Skin epidermis (tissue), 12 donors: Measurements from ENCODE around the gene SLC16A6.
"Not testable (repeated sequence)": the region's sequence is repeated elsewhere in the genome, so short reads cannot be mapped to it uniquely, and the experiment has no call there.

Source experiments
- H3K27ac ChIP-seq, 21 experiments: fragments of 200-600 bp; sonication (generic) in 11 of 21; one replicate each; pipeline ENCODE4 v1.5.0; 2020; ENCODE audit warnings: mild to moderate bottlenecking in 3 of 21, inconsistent platforms in 2 of 21, moderate library complexity in 2 of 21
- H3K4me3 ChIP-seq, 7 experiments: fragments of 200-600 bp; sonication (generic) in 2 of 7; one replicate each; pipeline ENCODE4 v1.5.0; 2020; ENCODE audit warnings: inconsistent platforms in 2 of 7, mild to moderate bottlenecking in 2 of 7, moderate library complexity in 1 of 7

The SLC16A6 gene, protein sequence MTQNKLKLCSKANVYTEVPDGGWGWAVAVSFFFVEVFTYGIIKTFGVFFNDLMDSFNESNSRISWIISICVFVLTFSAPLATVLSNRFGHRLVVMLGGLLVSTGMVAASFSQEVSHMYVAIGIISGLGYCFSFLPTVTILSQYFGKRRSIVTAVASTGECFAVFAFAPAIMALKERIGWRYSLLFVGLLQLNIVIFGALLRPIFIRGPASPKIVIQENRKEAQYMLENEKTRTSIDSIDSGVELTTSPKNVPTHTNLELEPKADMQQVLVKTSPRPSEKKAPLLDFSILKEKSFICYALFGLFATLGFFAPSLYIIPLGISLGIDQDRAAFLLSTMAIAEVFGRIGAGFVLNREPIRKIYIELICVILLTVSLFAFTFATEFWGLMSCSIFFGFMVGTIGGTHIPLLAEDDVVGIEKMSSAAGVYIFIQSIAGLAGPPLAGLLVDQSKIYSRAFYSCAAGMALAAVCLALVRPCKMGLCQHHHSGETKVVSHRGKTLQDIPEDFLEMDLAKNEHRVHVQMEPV

DNA sequence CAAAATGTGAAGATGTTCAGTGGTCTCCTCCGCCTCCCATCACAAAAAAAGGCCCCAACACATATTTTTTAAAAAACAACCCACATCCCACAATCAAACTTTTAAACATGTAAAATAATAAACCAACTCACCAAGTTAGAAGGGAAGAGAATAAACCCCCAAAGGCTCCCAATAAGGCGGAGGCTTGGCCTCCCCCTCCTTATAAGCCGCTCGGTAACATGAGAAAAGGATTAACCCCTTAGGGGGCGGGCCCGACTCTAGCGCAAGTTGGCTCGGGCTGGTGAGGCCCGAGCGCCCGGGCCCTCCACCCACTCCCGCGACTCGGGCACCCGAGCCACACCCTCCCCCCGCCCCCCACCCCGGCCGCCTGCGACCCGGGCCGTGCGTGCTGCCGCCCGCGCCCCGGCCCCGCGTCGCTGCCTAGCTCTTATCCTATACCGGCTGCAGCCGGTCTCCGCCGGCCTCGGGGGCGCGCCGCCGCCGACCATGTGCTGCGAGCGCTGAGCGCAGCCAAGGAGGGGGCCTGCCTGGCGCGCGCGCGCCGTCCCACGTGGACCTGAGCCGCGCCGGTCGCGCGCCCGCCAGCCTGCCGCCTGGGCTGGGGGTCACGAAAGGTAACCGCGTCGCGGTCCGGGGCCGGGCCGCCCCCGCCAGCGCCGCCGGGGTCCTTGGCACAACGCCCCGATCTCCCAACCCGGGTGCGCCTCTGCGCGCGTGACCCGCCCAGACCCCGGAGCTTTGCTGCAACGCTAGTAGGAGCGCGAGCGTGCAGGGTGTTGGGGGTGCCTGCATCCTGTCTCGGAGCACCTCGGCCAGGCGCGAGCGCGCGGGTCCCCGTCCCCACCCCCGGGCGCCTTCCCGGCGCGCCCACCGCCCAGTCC is at the start of gene SLC16A6, which contains the start of gene ARSG:
SLC16A6 (minus strand) TSS at position 173 of the 881 bp plus-strand sequence. CDS start 12,807 bp downstream, outside the sequence.
ARSG (plus strand) TSS at position 541 of the 881 bp plus-strand sequence. CDS start 15,999 bp downstream, outside the sequence.
- H3K27ac ChIP-seq: peak within 1 kb of the TSS; percentile 66 to 99 (median 90)
- peak within 1 kb of the TSS; percentile 50 to 78 (median 65) for H3K4me3 ChIP-seq

GRCh38 chr17:68334393-68334792 is 43.5 kb upstream of the SLC16A6 start:
- Histone ChIP-seq H3K4me3 (no peak overlapping the region), H3K27ac (no peak overlapping the region)

GRCh38 chr17:68331932-68332331 is 41.0 kb upstream of the SLC16A6 start:
- not testable (repeated sequence) for H3K27ac ChIP-seq, H3K4me3 ChIP-seq

DNA sequence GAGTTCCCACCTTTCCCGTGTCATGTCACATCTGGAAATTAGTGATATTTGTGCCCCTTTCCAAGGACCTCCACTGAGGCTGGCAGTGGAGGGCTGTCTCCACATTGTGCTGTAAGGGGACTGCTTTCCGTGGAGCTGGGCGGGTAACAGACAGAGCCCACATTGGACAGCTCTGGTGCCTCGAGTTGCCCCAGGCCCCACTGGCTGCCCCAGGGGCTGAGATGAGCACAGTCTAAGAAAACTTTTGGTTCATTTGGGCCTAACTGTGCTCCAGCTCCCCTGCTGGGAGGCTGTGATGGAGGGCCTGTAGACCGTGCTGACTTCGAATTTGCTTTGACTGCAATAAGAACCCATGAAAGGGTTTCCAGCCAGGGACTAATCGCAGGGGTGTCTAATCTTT is 38.4 kb upstream of the SLC16A6 start:
- Histone ChIP-seq H3K27ac (peak overlapping the region in 4 of 21 experiments; percentile 16 to 76 (median 46)), H3K4me3 (no peak overlapping the region)

- H3K27ac ChIP-seq: peak overlapping the region in 3 of 21 experiments; percentile 16 to 76 (median 74)
- no peak overlapping the region for H3K4me3 ChIP-seq
Measured at GRCh38 chr17:68328676-68329075, 37.7 kb upstream of the SLC16A6 start.

DNA sequence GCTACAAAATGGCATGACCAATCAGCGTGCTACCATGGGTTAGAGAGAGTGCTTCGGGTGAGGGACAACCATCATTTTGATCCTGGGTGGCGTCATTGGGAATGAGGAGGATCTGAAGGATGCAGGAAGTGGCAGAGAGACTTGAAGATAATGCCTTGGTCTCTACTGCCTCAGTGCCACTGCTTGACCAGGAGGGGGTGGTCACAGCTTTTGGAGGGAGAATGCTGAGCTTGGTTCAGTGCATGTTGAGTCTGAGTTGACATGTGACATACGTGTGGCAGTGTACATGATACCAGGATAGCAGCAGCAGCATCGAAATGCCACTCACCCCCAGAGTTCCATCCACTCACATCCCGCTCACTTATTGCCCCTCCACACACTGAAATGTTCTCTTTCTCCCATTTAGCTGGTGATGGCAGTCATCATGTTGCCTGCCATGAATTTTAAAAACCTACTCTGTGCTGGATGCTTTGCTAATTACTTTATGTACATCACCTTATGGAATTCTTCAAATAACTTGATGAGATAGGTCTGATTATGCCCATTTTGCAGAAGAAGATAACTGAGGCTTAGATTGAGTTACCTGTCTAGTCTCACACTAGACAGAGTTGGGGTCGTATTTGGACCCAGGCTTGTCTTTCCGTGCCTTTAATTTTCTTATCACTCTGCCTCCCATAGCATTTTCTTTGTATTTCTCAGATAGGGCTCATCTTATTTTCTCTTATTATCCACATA is 37.1 kb upstream of the SLC16A6 start:
- no peak overlapping the region for H3K4me3 ChIP-seq
- H3K27ac ChIP-seq: peak overlapping the region in 1 of 21 experiments; percentile 76

- no peak overlapping the region for H3K4me3 ChIP-seq
- H3K27ac ChIP-seq: peak overlapping the region in 1 of 21 experiments; percentile 44
Measured at GRCh38 chr17:68326681-68327080, 35.8 kb upstream of the SLC16A6 start.

GRCh38 chr17:68325961-68326360 is 35.0 kb upstream of the SLC16A6 start:
- Histone ChIP-seq H3K4me3 (no peak overlapping the region), H3K27ac (peak overlapping the region in 1 of 21 experiments; percentile 44)

DNA sequence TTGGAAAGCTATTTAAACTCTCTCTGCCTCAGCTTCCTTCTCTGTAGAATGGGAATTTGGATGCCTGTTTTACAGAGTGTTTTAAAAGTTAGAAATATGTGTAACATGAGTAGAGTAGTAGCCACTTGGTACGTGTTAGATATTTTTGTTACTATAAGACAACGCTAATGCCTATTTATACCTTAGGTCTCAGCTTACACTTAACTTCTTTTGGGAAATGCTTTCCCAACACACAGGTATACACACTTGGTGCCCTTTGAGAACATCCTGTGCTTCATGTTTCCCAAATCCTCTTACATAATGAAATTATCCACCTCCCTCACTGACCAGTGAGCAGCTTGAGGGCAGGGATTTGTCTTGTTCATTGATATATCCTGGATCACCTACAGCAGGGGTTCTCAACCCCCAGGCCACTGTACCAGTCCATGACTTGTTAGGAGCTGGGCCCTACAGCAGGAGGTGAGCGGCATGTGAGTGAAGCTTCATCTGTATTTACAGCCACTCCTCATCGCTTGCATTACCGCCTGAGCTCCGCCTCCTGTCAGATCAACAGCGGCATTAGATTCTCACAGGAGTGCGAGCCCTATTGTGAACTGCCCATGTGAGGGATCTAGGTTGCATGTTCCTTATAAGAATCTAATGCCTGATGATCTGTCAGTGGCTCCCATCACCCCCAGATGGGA is 33.9 kb upstream of the SLC16A6 start:
- no peak overlapping the region for H3K27ac ChIP-seq

DNA sequence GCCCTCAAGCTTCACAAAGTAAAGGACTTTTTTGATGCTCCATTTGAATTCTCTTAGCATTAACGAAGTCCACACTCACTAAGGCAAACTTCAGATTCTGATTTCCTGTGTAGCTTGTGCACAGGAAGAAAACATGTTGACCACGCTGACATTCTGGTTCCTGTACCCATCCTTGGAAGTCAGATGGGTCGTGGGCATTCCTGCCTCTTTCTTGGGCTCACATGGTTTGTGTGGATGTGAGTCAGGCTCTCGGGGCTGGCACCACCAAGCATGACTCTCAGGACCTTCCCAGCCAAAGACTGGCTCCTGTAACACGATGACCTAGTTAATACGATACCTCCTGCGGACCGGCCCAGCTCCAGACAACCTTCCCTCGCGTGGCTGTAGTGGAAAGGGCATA is 33.2 kb upstream of the SLC16A6 start:
- H3K4me3 ChIP-seq: no peak overlapping the region
- H3K27ac ChIP-seq: no peak overlapping the region

More for the DNA sequence above, 33.9 kb upstream of the SLC16A6 start:
- no peak overlapping the region for H3K4me3 ChIP-seq

DNA sequence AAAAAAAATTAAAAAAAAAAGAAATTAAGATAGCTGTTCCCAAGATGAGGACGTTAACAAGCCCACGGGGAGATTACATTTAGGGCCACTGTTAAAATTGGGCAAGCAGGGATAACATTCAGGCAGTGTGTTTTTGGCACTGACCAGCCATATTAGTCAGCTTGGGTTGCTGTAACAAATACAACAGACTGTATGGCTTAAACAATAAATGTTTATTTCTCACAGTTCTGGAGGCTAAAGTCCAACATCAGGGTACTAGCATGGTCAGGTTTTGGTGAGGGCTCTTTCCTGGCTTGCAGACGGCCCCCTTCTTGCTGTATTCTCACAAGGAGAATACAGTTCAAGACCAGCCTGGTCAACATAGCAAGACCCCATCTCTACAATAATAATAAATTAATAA is 31.7 kb upstream of the SLC16A6 start:
- Histone ChIP-seq H3K27ac (no peak overlapping the region), H3K4me3 (no peak overlapping the region)

DNA sequence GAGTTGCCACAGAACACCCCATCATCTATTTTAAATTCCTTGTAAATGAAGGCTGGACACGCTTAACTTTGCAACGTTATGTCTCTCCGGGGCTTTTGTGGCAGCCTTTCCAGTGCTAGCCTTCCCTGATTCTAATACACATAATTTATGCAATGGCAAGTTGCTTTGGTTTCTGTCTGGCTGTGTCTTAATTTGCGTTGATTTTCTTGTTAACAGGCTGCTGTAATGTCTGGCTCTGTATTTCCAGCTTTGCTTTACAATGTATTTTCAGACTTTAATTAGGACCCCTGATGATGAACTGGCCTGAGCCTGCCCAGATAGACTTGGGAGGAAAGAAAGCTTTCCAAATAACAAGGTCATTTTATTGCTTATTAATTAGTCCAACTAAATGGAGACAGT is 30.6 kb upstream of the SLC16A6 start:
- no peak overlapping the region for H3K27ac ChIP-seq

DNA sequence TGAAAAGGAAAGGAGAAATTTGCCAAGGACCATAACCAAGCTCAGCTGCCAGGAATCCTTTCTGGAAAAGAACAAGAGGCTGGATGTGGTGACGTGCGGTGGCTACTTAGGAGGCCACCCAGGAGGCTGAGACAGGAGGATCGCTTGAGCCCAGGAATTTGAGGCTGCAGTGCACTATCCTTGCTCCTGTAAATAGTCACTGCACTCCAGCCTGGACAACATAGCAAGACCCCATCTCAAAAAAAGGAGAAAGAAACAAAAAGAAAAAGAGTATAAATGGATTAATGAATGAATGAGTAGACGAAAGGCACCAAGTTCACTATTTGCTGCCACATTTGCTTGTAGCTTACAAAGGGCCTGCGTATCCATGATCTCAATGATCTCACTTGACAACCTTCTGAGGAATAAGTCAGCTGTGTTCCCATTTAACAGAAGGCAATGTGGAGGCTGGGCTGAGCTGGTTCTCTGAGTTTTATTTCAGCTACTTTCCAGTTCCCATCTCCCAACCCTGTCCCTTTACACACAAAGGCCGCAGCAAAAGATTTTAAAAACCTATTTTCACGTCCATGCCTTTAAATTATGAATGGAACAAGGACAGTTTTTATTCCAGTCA is 30.1 kb upstream of the SLC16A6 start:
- no peak overlapping the region for H3K27ac ChIP-seq
- no peak overlapping the region for H3K4me3 ChIP-seq

More for the DNA sequence above, 30.6 kb upstream of the SLC16A6 start:
- no peak overlapping the region for H3K4me3 ChIP-seq

DNA sequence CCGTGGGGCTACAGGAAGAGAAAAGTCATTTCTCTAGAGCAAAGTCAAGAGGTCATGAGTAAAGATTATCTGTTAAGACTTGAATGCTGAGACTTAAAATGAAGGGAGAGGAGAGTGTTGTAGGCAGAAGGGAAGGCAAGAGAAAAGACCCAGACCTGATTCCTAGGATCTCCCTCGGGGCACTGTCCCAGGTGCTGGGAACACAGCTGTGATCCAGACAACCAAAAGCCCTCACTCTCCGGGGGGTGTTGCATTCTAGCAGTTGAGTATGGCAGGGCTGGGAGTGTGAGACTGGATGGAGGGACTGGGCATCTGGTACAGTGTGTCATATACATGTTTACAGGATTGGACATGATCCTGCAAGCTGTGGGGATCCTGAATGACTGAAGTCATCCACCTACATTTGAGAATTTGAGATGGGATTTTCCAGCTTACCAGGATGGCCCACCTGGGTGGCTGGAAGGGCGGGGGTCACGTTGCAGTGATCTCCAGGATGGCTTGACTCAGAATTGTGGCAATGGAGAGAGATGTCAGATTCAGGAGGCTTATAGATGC is 29.5 kb upstream of the SLC16A6 start:
- no peak overlapping the region for H3K27ac ChIP-seq
- H3K4me3 ChIP-seq: no peak overlapping the region

DNA sequence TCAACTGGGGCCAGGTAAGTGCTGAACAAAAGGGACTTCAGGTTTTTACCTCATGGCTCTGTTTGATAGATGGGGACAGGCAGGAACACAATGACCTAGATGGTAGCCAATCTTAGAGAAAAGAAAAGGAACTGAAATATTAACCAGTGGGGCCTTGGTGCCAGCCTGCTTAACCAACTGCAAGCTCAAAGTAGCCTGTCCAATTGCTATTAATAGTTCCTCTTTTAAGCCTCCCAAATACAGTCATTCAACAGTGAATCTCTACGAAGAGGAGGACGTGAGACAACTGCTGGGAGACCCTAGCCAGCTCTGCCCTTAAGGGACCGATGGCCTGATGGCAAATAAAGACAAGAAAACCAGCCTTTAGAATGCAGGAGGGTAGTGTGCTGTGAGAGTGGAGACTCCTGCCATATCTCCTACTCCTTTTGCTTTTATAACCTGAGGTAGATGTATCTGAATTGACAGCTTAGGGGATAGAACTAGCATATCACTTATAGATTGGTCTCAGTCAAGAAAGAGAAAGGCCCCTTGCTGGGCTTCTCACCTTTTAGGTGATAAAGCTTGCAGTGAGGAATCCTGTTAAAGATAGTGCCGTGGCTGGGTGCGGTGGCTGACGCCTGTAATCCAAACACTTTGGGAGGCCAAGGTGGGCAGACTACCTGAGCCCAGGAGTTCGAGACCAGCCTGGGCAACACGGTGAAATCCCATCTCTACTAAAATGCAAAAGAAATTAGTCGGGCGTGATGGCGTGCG is 28.7 kb upstream of the SLC16A6 start:
- no peak overlapping the region for H3K27ac ChIP-seq

GRCh38 chr17:68318103-68318991 is 27.4 kb upstream of the SLC16A6 start:
- Histone ChIP-seq H3K4me3 (no peak overlapping the region), H3K27ac (no peak overlapping the region)

More for the DNA sequence above, 28.7 kb upstream of the SLC16A6 start:
- no peak overlapping the region for H3K4me3 ChIP-seq
